Prostate gland (tissue), 2 donors: ENCODE measurements around the gene POLQ.

Experiments used
- POLR2A ChIP-seq: fragments of 450-650 bp; IDR thresholded peaks from one replicate; pipeline ENCODE4 v1.6.1; 2016; ENCODE audit warnings: antibody characterized with exemption, mild to moderate bottlenecking
- POLR2AphosphoS5 ChIP-seq: sonication (generic); formaldehyde crosslinking; IDR thresholded peaks from one replicate; pipeline ENCODE4 v1.6.1; 2017; ENCODE audit warnings: antibody characterized with exemption
- TF ChIP-seq, protein P1 (sequence below), 4 experiments: fragments of 200-600 bp in 2 of 4; fragments of 450-650 bp in 2 of 4; sonication (generic) in 2 of 4; IDR thresholded peaks; 1 replicate in 3 of 4; 2 replicates in 1 of 4; pipeline ENCODE4 v1.5.1; 2016 to 2019; ENCODE audit warnings: antibody characterized with exemption in 4 of 4, mild to moderate bottlenecking in 2 of 4, moderate library complexity in 2 of 4

DNA sequence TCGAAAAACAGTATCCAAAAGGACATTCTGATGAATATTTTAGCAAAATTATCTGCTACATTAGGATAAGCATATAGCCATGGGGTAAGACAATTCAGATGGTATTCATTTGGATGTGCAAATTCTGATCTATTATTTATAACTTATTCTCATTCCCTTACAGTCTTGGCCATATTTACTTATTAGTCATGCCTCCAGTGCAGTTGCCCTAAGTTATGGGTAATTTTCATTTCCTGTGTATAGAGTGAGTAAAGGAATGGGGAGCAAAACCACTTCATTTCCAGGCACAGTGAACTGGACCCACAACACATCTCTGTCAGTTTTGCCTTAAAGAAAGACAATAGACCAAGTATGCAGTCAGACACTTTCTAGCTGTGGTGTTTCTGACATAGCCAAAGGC lies 134.3 kb downstream of the POLQ start:
- TF ChIP-seq, protein P1, sequence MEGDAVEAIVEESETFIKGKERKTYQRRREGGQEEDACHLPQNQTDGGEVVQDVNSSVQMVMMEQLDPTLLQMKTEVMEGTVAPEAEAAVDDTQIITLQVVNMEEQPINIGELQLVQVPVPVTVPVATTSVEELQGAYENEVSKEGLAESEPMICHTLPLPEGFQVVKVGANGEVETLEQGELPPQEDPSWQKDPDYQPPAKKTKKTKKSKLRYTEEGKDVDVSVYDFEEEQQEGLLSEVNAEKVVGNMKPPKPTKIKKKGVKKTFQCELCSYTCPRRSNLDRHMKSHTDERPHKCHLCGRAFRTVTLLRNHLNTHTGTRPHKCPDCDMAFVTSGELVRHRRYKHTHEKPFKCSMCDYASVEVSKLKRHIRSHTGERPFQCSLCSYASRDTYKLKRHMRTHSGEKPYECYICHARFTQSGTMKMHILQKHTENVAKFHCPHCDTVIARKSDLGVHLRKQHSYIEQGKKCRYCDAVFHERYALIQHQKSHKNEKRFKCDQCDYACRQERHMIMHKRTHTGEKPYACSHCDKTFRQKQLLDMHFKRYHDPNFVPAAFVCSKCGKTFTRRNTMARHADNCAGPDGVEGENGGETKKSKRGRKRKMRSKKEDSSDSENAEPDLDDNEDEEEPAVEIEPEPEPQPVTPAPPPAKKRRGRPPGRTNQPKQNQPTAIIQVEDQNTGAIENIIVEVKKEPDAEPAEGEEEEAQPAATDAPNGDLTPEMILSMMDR (IDR thresholded peaks at IDR 0.05) = no peak
- TF ChIP-seq POLR2AphosphoS5 (no peak), POLR2A (no peak)
